Measurements from ENCODE around the gene ERO1B.

ERO1B gene

GRCh38 chr1:236204656-236205055 is 77.1 kb downstream of the ERO1B start:
- TF ChIP-seq GATA2 (IDR thresholded peaks at IDR 0.05; ENCODE audit: low read depth, low read length) (no peak), GATA3 (IDR thresholded peaks at IDR 0.05; ENCODE audit: low read depth, low read length) (no peak)

GRCh38 chr1:236204039-236204438 is 77.7 kb downstream of the ERO1B start:
- TF ChIP-seq GATA2 (IDR thresholded peaks at IDR 0.05; ENCODE audit: low read depth, low read length): no peak

GRCh38 chr1:236201786-236202185 is 80.0 kb downstream of the ERO1B start:
- TF ChIP-seq GATA3 (IDR thresholded peaks at IDR 0.05; ENCODE audit: low read depth, low read length) (no peak), GATA2 (IDR thresholded peaks at IDR 0.05; ENCODE audit: low read depth, low read length) (no peak)

GRCh38 chr1:236200925-236201324 is 80.8 kb downstream of the ERO1B start:
- TF ChIP-seq GATA2 (IDR thresholded peaks at IDR 0.05; ENCODE audit: low read depth, low read length) (no peak), GATA3 (IDR thresholded peaks at IDR 0.05; ENCODE audit: low read depth, low read length) (no peak)

- no peak for TF ChIP-seq GATA2 (IDR thresholded peaks at IDR 0.05; ENCODE audit: low read depth, low read length)
- no peak for TF ChIP-seq GATA3 (IDR thresholded peaks at IDR 0.05; ENCODE audit: low read depth, low read length)
Observed at GRCh38 chr1:236193184-236193583, 88.6 kb downstream of the ERO1B start.

- TF ChIP-seq GATA3 (IDR thresholded peaks at IDR 0.05; ENCODE audit: low read depth, low read length) (no peak), GATA2 (IDR thresholded peaks at IDR 0.05; ENCODE audit: low read depth, low read length) (no peak)
Observed at GRCh38 chr1:236185687-236186086, 96.1 kb downstream of the ERO1B start.

GRCh38 chr1:236181059-236181458 is 100.7 kb downstream of the ERO1B start:
- TF ChIP-seq GATA3 (IDR thresholded peaks at IDR 0.05; ENCODE audit: low read depth, low read length): no peak
- TF ChIP-seq GATA2 (IDR thresholded peaks at IDR 0.05; ENCODE audit: low read depth, low read length): no peak

- TF ChIP-seq GATA3 (IDR thresholded peaks at IDR 0.05; ENCODE audit: low read depth, low read length) (no peak), GATA2 (IDR thresholded peaks at IDR 0.05; ENCODE audit: low read depth, low read length) (no peak)
Observed at GRCh38 chr1:236179634-236180033, 102.1 kb downstream of the ERO1B start.

GRCh38 chr1:236176337-236177336 is 105.1 kb downstream of the ERO1B start:
- no peak for TF ChIP-seq GATA2 (IDR thresholded peaks at IDR 0.05; ENCODE audit: low read depth, low read length)
- no peak for TF ChIP-seq GATA3 (IDR thresholded peaks at IDR 0.05; ENCODE audit: low read depth, low read length)

GRCh38 chr1:236175642-236176336 is 106.0 kb downstream of the ERO1B start:
- TF ChIP-seq GATA2 (IDR thresholded peaks at IDR 0.05; ENCODE audit: low read depth, low read length) (no peak), GATA3 (IDR thresholded peaks at IDR 0.05; ENCODE audit: low read depth, low read length) (no peak)

- no peak for TF ChIP-seq GATA3 (IDR thresholded peaks at IDR 0.05; ENCODE audit: low read depth, low read length)
Observed at GRCh38 chr1:236173174-236173767, 108.5 kb downstream of the ERO1B start.

- TF ChIP-seq GATA3 (IDR thresholded peaks at IDR 0.05; ENCODE audit: low read depth, low read length): no peak
- TF ChIP-seq GATA2 (IDR thresholded peaks at IDR 0.05; ENCODE audit: low read depth, low read length): no peak
Observed at GRCh38 chr1:236172041-236172579, 109.6 kb downstream of the ERO1B start.

GRCh38 chr1:236168716-236169429 is 112.9 kb downstream of the ERO1B start:
- TF ChIP-seq GATA2 (IDR thresholded peaks at IDR 0.05; ENCODE audit: low read depth, low read length) (no peak), GATA3 (IDR thresholded peaks at IDR 0.05; ENCODE audit: low read depth, low read length) (no peak)

GRCh38 chr1:236167578-236167977 is 114.2 kb downstream of the ERO1B start:
- no peak for TF ChIP-seq GATA3 (IDR thresholded peaks at IDR 0.05; ENCODE audit: low read depth, low read length)
- no peak for TF ChIP-seq GATA2 (IDR thresholded peaks at IDR 0.05; ENCODE audit: low read depth, low read length)
